Astrocyte (in vitro differentiated cells and primary cell): ENCODE results near the gene OPA3.

Experiments used
- EZH2 ChIP-seq: IDR thresholded peaks from 2 replicates; pipeline ENCODE4 v1.6.1; 2012; ENCODE audit warnings: mild to moderate bottlenecking, low read length, inconsistent platforms; ENCODE audit not compliant: insufficient read depth
- TF ChIP-seq, protein P1 (sequence below): IDR thresholded peaks from 2 replicates; pipeline ENCODE4 v1.5.1; 2011; ENCODE audit warnings: low read depth, mild to moderate bottlenecking, inconsistent platforms, low read length, moderate library complexity; ENCODE audit not compliant: insufficient read depth

DNA sequence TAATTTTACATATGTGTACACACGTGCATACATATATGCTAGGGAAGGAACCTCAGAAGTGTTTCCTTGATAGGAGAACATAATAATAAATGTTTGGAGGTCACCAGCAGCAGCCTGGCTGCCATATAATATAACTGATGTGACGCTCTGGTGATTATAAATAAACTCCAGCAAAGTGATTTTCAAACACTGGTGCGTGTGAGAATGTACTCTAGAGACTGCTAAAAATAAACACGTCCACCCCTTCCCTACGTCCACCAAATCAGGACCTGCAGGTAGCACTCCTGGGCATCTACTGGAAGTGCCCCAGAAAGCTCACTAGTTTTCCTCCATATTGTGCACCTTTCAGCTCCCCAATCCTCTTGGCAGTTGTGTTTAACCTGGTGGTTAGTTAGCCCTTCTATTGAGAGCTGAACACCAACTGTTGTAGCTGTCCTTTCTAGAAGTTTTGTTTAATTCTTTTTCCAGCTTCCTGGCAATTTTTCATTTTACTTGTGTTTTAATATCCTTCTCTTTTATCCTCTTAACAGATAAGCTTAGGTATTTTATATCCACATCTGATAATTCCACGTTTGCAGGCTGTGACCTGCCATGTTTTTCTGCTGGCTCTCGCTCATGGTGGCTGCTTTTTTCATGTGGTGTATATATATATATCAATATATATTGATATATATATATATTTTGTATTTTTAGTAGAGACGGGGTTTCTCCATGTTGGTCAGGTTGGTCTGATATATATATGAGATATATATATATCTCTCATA, 13.0 kb downstream of the OPA3 start:
- TF ChIP-seq, protein P1, sequence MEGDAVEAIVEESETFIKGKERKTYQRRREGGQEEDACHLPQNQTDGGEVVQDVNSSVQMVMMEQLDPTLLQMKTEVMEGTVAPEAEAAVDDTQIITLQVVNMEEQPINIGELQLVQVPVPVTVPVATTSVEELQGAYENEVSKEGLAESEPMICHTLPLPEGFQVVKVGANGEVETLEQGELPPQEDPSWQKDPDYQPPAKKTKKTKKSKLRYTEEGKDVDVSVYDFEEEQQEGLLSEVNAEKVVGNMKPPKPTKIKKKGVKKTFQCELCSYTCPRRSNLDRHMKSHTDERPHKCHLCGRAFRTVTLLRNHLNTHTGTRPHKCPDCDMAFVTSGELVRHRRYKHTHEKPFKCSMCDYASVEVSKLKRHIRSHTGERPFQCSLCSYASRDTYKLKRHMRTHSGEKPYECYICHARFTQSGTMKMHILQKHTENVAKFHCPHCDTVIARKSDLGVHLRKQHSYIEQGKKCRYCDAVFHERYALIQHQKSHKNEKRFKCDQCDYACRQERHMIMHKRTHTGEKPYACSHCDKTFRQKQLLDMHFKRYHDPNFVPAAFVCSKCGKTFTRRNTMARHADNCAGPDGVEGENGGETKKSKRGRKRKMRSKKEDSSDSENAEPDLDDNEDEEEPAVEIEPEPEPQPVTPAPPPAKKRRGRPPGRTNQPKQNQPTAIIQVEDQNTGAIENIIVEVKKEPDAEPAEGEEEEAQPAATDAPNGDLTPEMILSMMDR: no peak
- TF ChIP-seq EZH2: no peak
